ENCODE data around the gene RASGRF2. TPM values are rescaled to one million over a fixed set of nuclear protein-coding genes. Genes with fewer than 3 reads are reported as not detected.

RASGRF2 gene
- total RNA-seq (10 to 100 TPM; 11.2 to 55.2 (median 38.7) TPM), polyA plus RNA-seq (10 to 100 TPM in 1 of 2 donors, 1 to 10 TPM in 1; 9.8 to 22.1 TPM), total RNA-seq (195 reads per million, percentile 93 among the genes with 10 or more reads in this experiment)

DNA sequence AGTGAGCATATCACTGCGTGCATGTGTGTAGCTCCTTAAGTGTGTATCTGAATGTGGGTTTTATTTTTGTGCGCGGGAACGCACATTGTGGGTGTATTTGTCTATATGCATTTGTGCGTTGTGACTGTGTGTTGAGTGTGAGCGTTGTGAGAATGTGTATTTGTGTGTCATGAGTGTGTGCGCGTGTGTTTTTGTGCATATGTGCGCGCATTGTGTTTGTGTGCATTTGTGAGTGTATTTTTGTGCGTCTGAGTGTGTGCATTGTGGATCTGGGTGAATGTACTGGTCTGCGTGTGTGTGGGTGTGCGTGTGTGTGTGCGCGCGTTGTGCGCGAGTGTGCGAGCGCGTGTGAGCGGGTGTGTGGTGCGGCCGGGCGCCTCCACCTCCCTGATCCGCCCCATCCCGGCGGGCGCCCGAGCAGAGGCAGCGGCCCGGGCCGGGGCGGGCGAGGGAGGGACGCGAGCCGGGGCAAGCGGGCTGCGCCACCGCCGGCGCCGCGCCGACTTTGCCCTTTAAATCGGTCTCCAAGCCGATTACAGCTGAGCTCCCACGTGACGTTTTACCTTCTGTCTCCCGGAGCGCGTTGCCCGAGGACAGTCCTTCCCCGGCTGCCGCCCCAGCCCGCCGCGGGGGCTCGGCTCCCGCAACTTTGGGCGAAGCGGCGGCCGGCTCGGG is at the start of gene RASGRF2:
TSS of gene RASGRF2 (plus strand) at position 596 of the 675 bp plus-strand sequence. CDS start 376 bp downstream, outside the sequence.
- Mint-ChIP-seq H3K27me3 (peaks cover 0 to 10% (median 5%) of the 10 kb centered on the region in 5 donors), H3K9me3 (peaks cover 0 to 2% (median 0%) of the 10 kb centered on the region in 11 donors), H3K4me1 (peaks cover 33 to 67% (median 56%) of the 10 kb centered on the region in 7 donors), H3K4me3 (peak within 1 kb of the TSS; percentile 90 to 99 (median 94)), H3K27ac (peak within 1 kb of the TSS; percentile 84 to 98 (median 92)), H3K36me3 (peaks cover 0 to 11% (median 0%) of the 10 kb centered on the region in 5 donors)
- intact Hi-C loops (cut with micrococcal nuclease) = loop anchor here (1.0 to 10.0 kb wide), 9 partner anchors 39 to 1318 kb away; partner anchors contain the start of genes DHFR (in 1 of the 2), MSH3 (in 1 of the 2) and RPS23 (in 1 of the 2)
- CTCF ChIA-PET = interaction anchor here (0.6 to 2.3 kb wide), 7 partner anchors 10 to 275 kb away, joined by 3 to 17 read pairs (median 7); no protein-coding TSS in a partner anchor
- POLR2A ChIA-PET = interaction anchor here (0.6 to 2.4 kb wide), 11 partner anchors 15 to 149 kb away, joined by 3 to 25 read pairs (median 4); no protein-coding TSS in a partner anchor
- H3K9me3 ChIP-seq (ENCODE audit: control insufficient read depth in 2 of 3, low read length in 3 of 3) = no peaks in the 10 kb centered on the region
- H3K4me1 ChIP-seq (ENCODE audit: control insufficient read depth in 2 of 2, insufficient read depth in 2 of 2, low read length in 2 of 2) = peaks cover 22 to 35% of the 10 kb centered on the region in 2 donors
- ATAC-seq (peak; percentile 37), DNase-seq (peak; percentile 12 to 55 (median 48))
- H3K36me3 ChIP-seq (ENCODE audit: control insufficient read depth in 2 of 3, insufficient read depth in 3 of 3, low read length in 3 of 3) = no peaks in the 10 kb centered on the region
- peak within 1 kb of the TSS; percentile 70 for H3K27ac ChIP-seq (ENCODE audit: low read depth, low read length)
- H3K27me3 ChIP-seq (ENCODE audit: control insufficient read depth in 2 of 2, insufficient read depth in 2 of 2, low read length in 2 of 2) = no peaks in the 10 kb centered on the region
- peak within 1 kb of the TSS; percentile 85 for H3K4me3 ChIP-seq (ENCODE audit: low read length)

DNA sequence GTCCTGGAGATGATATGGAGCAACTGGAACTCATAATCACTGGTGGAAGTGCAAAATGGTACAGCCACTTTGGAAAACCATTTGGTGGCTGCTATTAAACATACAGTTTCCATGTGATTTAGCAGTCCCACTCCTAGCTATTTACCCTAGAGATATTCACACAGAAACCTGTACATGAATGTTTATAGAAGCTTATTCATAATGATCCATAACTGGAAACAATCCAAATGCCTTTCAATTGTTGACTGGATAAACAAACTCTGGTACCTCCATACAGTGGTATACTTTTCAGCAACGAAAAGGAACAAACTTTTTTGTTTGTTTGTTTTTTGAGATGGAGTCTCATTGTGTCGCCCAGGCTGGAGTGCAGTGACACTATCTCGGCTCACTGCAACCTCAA is 47.7 kb upstream of the RASGRF2 start:
- no peaks in the 10 kb centered on the region for H3K27me3 Mint-ChIP-seq
- intact Hi-C loops (cut with micrococcal nuclease) = no loop called here
- no peaks in the 10 kb centered on the region for H3K36me3 ChIP-seq (ENCODE audit: control insufficient read depth in 2 of 3, insufficient read depth in 3 of 3, low read length in 3 of 3)
- no peak overlapping the region for H3K4me3 Mint-ChIP-seq
- ChIA-PET CTCF (no interaction called here), POLR2A (no interaction called here)
- H3K4me3 ChIP-seq (ENCODE audit: low read length) = no peak overlapping the region
- DNase-seq (no peak), ATAC-seq (no peak)
- no peaks in the 10 kb centered on the region for H3K4me1 ChIP-seq (ENCODE audit: control insufficient read depth in 2 of 2, insufficient read depth in 2 of 2, low read length in 2 of 2)
- H3K27ac ChIP-seq (ENCODE audit: low read depth, low read length) = no peak overlapping the region
- no peaks in the 10 kb centered on the region for H3K9me3 ChIP-seq (ENCODE audit: control insufficient read depth in 2 of 3, low read length in 3 of 3)
- no peaks in the 10 kb centered on the region for H3K27me3 ChIP-seq (ENCODE audit: control insufficient read depth in 2 of 2, insufficient read depth in 2 of 2, low read length in 2 of 2)
- no peak overlapping the region for H3K27ac Mint-ChIP-seq
- peaks cover 4 to 19% (median 9%) of the 10 kb centered on the region in 5 donors for H3K36me3 Mint-ChIP-seq
- H3K9me3 Mint-ChIP-seq = peaks cover 0 to 10% (median 5%) of the 10 kb centered on the region in 11 donors
- H3K4me1 Mint-ChIP-seq = peaks cover 0 to 4% (median 3%) of the 10 kb centered on the region in 7 donors

- H3K4me1 Mint-ChIP-seq = peaks cover 0 to 24% (median 13%) of the 10 kb centered on the region in 7 donors
- CTCF ChIA-PET = no interaction called here
These were observed 44.4 kb upstream of the RASGRF2 start for GRCh38 chr5:80915716-80916115.

GRCh38 chr5:80916676-80917075 is 43.5 kb upstream of the RASGRF2 start:
- Mint-ChIP-seq H3K27ac (no peak overlapping the region), H3K36me3 (peaks cover 4 to 17% (median 8%) of the 10 kb centered on the region in 5 donors), H3K4me3 (no peak overlapping the region), H3K27me3 (peaks cover 0 to 4% (median 0%) of the 10 kb centered on the region in 5 donors), H3K4me1 (peaks cover 0 to 24% (median 13%) of the 10 kb centered on the region in 7 donors), H3K9me3 (peaks cover 0 to 8% (median 5%) of the 10 kb centered on the region in 11 donors)
- ChIA-PET POLR2A (no interaction called here), CTCF (no interaction called here)
- Histone ChIP-seq H3K9me3 (ENCODE audit: control insufficient read depth in 2 of 3, low read length in 3 of 3) (no peaks in the 10 kb centered on the region), H3K36me3 (ENCODE audit: control insufficient read depth in 2 of 3, insufficient read depth in 3 of 3, low read length in 3 of 3) (no peaks in the 10 kb centered on the region), H3K4me1 (ENCODE audit: control insufficient read depth in 2 of 2, insufficient read depth in 2 of 2, low read length in 2 of 2) (no peaks in the 10 kb centered on the region), H3K27ac (ENCODE audit: low read depth, low read length) (no peak overlapping the region), H3K27me3 (ENCODE audit: control insufficient read depth in 2 of 2, insufficient read depth in 2 of 2, low read length in 2 of 2) (no peaks in the 10 kb centered on the region), H3K4me3 (ENCODE audit: low read length) (no peak overlapping the region)
- intact Hi-C loops (cut with micrococcal nuclease) = no loop called here
- ATAC-seq = no peak
- DNase-seq = no peak

More at GRCh38 chr5:80915716-80916115, 44.4 kb upstream of the RASGRF2 start:
- Histone ChIP-seq H3K4me3 (ENCODE audit: low read length) (no peak overlapping the region), H3K36me3 (ENCODE audit: control insufficient read depth in 2 of 3, insufficient read depth in 3 of 3, low read length in 3 of 3) (no peaks in the 10 kb centered on the region), H3K4me1 (ENCODE audit: control insufficient read depth in 2 of 2, insufficient read depth in 2 of 2, low read length in 2 of 2) (no peaks in the 10 kb centered on the region), H3K9me3 (ENCODE audit: control insufficient read depth in 2 of 3, low read length in 3 of 3) (no peaks in the 10 kb centered on the region), H3K27ac (ENCODE audit: low read depth, low read length) (no peak overlapping the region), H3K27me3 (ENCODE audit: control insufficient read depth in 2 of 2, insufficient read depth in 2 of 2, low read length in 2 of 2) (no peaks in the 10 kb centered on the region)
- intact Hi-C loops (cut with micrococcal nuclease) = no loop called here
- POLR2A ChIA-PET = no interaction called here
- H3K27me3 Mint-ChIP-seq = peaks cover 0 to 2% (median 0%) of the 10 kb centered on the region in 5 donors
- H3K9me3 Mint-ChIP-seq = peaks cover 0 to 10% (median 5%) of the 10 kb centered on the region in 11 donors
- DNase-seq (no peak), ATAC-seq (no peak)
- no peak overlapping the region for H3K27ac Mint-ChIP-seq
- H3K4me3 Mint-ChIP-seq = no peak overlapping the region
- peaks cover 4 to 22% (median 9%) of the 10 kb centered on the region in 5 donors for H3K36me3 Mint-ChIP-seq

DNA sequence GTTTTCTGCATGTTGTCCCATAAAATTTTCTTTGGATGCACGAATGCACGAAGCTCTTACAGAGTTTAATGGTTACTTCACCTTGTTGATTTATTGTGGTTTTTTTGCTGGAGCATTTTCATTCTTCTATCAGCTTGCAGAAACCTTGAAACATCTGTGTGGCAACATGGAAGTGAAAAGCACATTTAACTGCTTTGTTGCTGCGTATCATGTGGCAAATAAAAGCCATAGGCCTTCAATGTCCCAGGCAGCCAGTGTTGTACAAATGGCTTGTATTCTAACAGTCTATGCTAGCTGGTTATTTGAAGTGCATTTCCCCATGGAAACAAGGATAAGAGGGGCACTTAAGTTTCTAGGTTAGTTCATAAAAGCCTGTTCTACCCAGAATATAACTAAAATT is 42.5 kb upstream of the RASGRF2 start:
- intact Hi-C loops (cut with micrococcal nuclease) = no loop called here
- H3K4me3 Mint-ChIP-seq = no peak overlapping the region
- ChIA-PET POLR2A (no interaction called here), CTCF (interaction anchor here (1.1 kb wide), 1 partner anchor 276 kb away, joined by 3 read pairs; no protein-coding TSS in a partner anchor)
- no peaks in the 10 kb centered on the region for H3K36me3 ChIP-seq (ENCODE audit: control insufficient read depth in 2 of 3, insufficient read depth in 3 of 3, low read length in 3 of 3)
- DNase-seq = no peak
- H3K4me3 ChIP-seq (ENCODE audit: low read length) = no peak overlapping the region
- no peaks in the 10 kb centered on the region for H3K9me3 ChIP-seq (ENCODE audit: control insufficient read depth in 2 of 3, low read length in 3 of 3)
- H3K27me3 Mint-ChIP-seq = peaks cover 0 to 4% (median 0%) of the 10 kb centered on the region in 5 donors
- H3K4me1 ChIP-seq (ENCODE audit: control insufficient read depth in 2 of 2, insufficient read depth in 2 of 2, low read length in 2 of 2) = no peaks in the 10 kb centered on the region
- ATAC-seq = no peak
- H3K36me3 Mint-ChIP-seq = peaks cover 0 to 13% (median 4%) of the 10 kb centered on the region in 5 donors
- H3K27ac Mint-ChIP-seq = no peak overlapping the region
- H3K4me1 Mint-ChIP-seq = peaks cover 0 to 24% (median 13%) of the 10 kb centered on the region in 7 donors
- peaks cover 0 to 4% (median 0%) of the 10 kb centered on the region in 11 donors for H3K9me3 Mint-ChIP-seq
- no peaks in the 10 kb centered on the region for H3K27me3 ChIP-seq (ENCODE audit: control insufficient read depth in 2 of 2, insufficient read depth in 2 of 2, low read length in 2 of 2)
- no peak overlapping the region for H3K27ac ChIP-seq (ENCODE audit: low read depth, low read length)

GRCh38 chr5:80919678-80920196 is 40.4 kb upstream of the RASGRF2 start:
- intact Hi-C loops (cut with micrococcal nuclease) = no loop called here
- H3K9me3 Mint-ChIP-seq = peaks cover 0 to 8% (median 0%) of the 10 kb centered on the region in 11 donors
- CTCF ChIA-PET = no interaction called here

More at GRCh38 chr5:80919678-80920196, 40.4 kb upstream of the RASGRF2 start:
- DNase-seq (no peak), ATAC-seq (no peak)
- no peak overlapping the region for H3K27ac ChIP-seq (ENCODE audit: low read depth, low read length)
- H3K4me1 ChIP-seq (ENCODE audit: control insufficient read depth in 2 of 2, insufficient read depth in 2 of 2, low read length in 2 of 2) = no peaks in the 10 kb centered on the region
- H3K4me1 Mint-ChIP-seq = peaks cover 0 to 24% (median 13%) of the 10 kb centered on the region in 7 donors
- H3K4me3 Mint-ChIP-seq = no peak overlapping the region
- H3K27ac Mint-ChIP-seq = no peak overlapping the region
- no peaks in the 10 kb centered on the region for H3K9me3 ChIP-seq (ENCODE audit: control insufficient read depth in 2 of 3, low read length in 3 of 3)
- H3K4me3 ChIP-seq (ENCODE audit: low read length) = no peak overlapping the region
- peaks cover 0 to 4% (median 0%) of the 10 kb centered on the region in 5 donors for H3K27me3 Mint-ChIP-seq
- H3K36me3 ChIP-seq (ENCODE audit: control insufficient read depth in 2 of 3, insufficient read depth in 3 of 3, low read length in 3 of 3) = no peaks in the 10 kb centered on the region
- no peaks in the 10 kb centered on the region for H3K27me3 ChIP-seq (ENCODE audit: control insufficient read depth in 2 of 2, insufficient read depth in 2 of 2, low read length in 2 of 2)
- H3K36me3 Mint-ChIP-seq = peaks cover 0 to 8% (median 4%) of the 10 kb centered on the region in 5 donors
- POLR2A ChIA-PET = no interaction called here

All from naive thymus-derived CD4-positive, alpha-beta T cell (primary cell).